ENCODE results near the gene AP1G2.
"Not testable (repeated sequence)": the region's sequence is repeated elsewhere in the genome, so short reads cannot be mapped to it uniquely, and the experiment has no call there.

The AP1G2 gene

GRCh38 chr14:23590198-23590597, 22.6 kb upstream of the AP1G2 start:
- DNase-seq = no peak

DNA sequence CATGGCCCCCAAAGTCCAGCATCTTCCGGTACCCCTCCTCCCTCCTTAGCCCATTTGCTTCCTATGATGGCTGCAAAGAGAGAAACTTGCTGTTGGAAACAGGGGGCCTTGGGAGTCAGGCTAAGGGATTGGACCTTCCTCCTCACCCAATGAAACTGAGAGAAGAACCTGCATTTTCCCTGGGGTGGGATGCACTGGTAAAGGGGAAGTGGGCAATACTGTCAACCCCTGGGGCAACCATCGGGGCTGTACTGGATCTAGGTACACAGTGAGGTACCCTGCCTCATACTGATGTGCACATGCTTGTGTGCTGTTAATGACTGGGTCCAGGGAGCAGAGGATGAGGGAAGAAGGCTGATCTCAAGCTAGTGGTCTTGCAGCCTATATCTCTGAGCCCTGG, 22.0 kb upstream of the AP1G2 start:
- no peak for DNase-seq

- peak; percentile 82 for DNase-seq
These were observed 21.4 kb upstream of the AP1G2 start for GRCh38 chr14:23588884-23589598.

- DNase-seq = not testable (repeated sequence)
These were observed 17.1 kb upstream of the AP1G2 start for GRCh38 chr14:23584527-23585203.

DNA sequence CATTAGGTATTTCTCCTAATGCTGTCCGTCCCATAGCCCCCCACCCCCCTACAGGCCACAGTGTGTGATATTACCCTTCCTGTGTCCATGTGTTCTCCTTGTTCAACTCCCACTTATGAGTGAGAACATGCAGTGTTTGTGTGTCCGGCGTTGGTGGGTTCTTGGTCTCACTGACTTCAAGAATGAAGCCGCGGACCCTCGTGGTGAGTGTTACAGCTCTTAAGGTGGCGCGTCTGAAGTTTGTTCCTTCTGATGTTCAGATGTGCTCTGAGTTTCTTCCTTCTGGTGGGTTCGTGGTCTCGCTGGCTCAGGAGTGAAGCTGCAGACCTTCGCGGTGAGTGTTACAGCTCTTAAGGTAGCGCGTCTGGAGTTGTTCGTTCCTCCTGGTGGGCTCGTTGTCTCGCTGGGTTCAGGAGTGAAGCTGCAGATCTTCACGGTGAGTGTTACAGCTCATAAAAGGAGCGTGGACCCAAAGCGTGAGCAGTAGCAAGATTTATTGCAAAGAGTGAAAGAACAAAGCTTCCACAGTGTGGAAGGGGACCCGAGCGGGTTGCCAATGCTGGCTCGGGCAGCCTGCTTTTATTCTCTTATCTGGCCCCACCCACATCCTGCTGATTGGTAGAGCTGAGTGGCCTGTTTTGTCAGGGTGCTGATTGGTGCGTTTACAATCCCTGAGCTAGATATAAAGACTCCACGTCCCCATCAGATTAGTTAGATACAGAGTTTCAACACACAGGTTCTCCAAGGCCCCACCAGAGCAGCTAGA, 16.4 kb upstream of the AP1G2 start:
- DNase-seq = not testable (repeated sequence)

GRCh38 chr14:23582906-23583760, 15.5 kb upstream of the AP1G2 start:
- DNase-seq = no peak

DNA sequence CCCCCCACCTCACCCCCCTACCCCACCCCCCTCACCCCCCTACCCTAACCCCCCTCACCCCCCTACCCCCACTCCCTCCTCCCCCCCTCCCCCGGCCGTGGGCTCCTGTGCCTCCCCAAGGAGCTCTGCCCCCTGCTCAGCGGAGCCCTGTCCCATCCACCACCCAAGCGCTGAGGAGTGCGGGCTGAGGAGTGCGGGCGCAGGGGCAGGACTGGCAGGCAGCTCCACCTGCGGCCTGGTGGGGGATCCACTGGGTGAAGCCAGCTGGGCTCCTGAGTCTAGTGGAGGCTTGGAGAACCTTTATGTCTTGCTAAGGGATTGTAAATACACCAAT, 13.3 kb upstream of the AP1G2 start:
- no peak for DNase-seq

DNA sequence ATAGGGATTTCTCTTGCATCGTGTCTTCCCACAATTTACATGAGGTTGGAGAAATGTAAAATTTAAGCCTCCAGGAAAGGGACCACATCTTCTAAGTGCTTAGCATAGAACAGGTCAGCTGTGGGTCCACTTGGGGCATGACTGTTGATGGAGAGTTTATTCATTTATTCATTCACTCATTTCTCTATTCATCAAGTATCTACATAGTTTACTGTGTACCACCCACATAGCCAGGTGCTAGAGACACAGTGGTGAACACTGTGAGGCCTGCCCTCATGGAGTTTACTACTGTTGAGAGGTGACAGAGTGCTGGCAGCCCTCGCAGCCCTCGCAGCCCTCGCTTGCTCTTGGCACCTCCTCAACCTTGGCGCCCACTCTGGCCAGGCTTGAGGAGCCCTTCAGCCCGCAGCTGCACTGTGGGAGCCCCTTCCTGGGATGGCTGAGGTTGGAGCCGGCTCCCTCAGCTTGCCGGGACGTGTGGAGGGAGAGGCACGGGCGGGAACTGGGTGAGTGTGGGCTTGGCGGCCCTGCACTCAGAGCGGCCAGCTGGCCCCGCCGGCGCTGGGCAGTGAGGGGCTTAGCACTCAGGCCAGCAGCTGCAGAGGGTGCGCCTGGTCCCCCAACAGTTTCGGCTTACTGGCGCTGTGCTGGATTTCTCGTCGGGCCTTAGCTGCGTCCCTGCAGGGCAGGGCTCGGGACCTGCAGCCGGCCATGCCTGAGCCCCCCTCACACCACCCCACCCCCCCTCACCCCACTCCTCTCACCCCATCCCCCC, 12.7 kb upstream of the AP1G2 start:
- DNase-seq = no peak

- DNase-seq = no peak
These were observed 12.1 kb upstream of the AP1G2 start for GRCh38 chr14:23579739-23580138.

DNA sequence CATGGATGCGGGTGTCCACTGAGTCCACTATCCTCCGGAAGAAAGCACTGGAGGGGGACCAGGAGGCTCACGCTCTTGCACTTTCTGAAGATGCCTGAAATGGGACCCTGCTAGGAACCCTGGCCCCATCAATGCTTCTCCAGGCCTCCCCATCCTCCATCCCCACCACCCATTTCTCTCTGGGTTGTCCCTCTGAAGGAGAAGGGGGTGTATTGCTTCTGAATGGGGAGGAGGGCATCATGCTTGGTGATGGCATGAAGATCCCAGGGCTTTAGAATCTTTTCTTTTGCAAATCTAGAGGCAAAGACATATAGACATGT, 11.7 kb upstream of the AP1G2 start:
- no peak for DNase-seq

DNA sequence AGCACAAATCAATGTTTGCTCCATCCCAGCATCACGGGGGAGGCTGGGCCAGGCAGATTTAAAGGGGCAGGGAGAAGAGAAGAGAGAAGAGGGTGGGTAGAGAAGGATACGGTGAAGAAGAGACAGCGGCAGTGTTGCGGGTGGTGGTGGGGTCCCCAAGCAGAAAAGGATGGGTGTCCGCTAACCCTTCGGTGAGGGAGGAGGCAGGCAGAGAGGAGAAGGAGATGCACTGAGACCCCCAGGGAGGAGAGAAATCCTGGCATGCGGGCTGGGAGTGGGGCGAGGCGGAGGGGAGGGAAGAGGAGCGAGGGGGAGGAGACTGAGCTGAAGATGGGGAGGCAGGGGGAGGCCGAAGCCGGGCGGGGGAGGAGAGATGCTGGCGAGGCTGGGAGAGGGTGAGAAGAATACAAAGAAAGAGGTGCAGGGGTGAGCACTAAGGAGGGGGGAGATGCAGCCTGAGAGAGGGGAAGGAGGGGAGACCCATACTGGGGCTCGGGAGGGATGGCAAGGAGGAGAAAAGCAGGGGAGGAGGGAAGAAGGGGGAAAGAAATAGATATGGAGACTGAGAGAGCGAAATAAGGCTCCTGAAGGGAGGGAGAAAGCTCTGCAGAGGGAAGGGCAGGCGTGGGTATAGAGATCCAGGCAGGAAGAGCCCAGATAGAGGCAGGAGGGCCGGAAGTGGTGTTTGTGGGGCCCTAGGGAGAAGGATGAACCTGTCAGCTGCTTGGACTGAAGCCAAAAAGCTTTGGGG, 11.1 kb upstream of the AP1G2 start, which contains the start of gene JPH4:
Gene JPH4, minus strand, starts transcription at position 231 of the 751 bp plus-strand sequence. CDS start 1,337 bp downstream, outside the sequence.
- DNase-seq = no peak

GRCh38 chr14:23577710-23578392, 10.3 kb upstream of the AP1G2 start:
- no peak for DNase-seq

GRCh38 chr14:23577004-23577681, 9.6 kb upstream of the AP1G2 start:
- no peak for DNase-seq

GRCh38 chr14:23573384-23574015, 5.9 kb upstream of the AP1G2 start:
- DNase-seq = no peak

GRCh38 chr14:23572836-23573235, 5.2 kb upstream of the AP1G2 start:
- DNase-seq = no peak

- DNase-seq = no peak
These were observed 4.9 kb upstream of the AP1G2 start for GRCh38 chr14:23572524-23572828.

- DNase-seq = no peak
These were observed 4.3 kb upstream of the AP1G2 start for GRCh38 chr14:23571701-23572523.

DNA sequence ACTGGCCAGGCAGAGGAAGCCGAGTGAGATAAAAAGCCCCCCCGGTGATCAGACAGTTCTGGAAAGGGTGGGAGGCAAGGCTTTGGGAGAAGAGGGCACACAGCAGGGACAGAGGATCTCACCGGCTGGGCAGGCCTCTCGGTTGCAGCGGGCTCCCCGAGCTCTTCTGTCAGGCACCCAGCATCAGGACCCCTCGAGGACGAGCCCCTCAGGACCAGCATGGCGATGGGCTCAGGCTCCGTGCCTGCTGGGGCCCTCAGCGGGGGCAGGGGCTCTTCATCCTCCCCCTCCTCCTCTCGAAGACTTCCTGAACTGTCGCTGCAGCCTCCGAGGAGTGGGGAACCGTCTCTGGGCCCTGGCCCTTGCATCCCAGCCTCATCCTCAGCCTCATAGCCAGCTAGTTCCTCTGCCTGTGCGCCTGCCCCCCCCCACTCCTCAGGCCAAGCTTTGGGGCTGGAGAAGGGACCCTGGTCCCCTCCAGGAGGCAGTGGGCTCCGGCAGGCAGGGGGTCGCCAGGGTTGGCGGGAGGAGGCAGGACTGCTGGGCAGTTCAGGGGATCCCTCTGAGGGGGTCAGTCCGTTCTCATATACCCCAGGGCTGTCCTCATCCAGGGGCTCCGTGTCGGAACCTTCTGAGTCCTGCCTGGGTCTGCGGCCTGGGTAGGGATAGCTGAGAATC, 3.4 kb upstream of the AP1G2 start:
- no peak for DNase-seq
